AG09319 (cell line): ENCODE data around the gene PDE5A.

Experiments used
- DNase-seq: peaks from one replicate; pipeline ENCODE4 v3.0.0-alpha.2; 2010; ENCODE audit warnings: low read depth; ENCODE audit errors: extremely low read depth
- CTCF ChIP-seq: IDR thresholded peaks from 2 replicates; pipeline ENCODE4 v1.5.1; 2011; ENCODE audit warnings: low read depth, mild to moderate bottlenecking, inconsistent platforms, low read length, moderate library complexity

Gene PDE5A

GRCh38 chr4:119490335-119490734, 138.3 kb downstream of the PDE5A start:
- peak; percentile 21 for TF ChIP-seq CTCF
- DNase-seq, result no peak

GRCh38 chr4:119489305-119489704, 139.3 kb downstream of the PDE5A start:
- no peak for DNase-seq
- no peak for TF ChIP-seq CTCF

- no peak for DNase-seq
These were observed 148.3 kb downstream of the PDE5A start for GRCh38 chr4:119480331-119480730.

GRCh38 chr4:119479835-119480234, 148.8 kb downstream of the PDE5A start:
- TF ChIP-seq CTCF, result no peak

More at GRCh38 chr4:119480331-119480730, 148.3 kb downstream of the PDE5A start:
- TF ChIP-seq CTCF, result no peak

GRCh38 chr4:119479180-119479808, 149.3 kb downstream of the PDE5A start:
- no peak for DNase-seq
- no peak for TF ChIP-seq CTCF

More at GRCh38 chr4:119479835-119480234, 148.8 kb downstream of the PDE5A start:
- no peak for DNase-seq

GRCh38 chr4:119478446-119479179, 150.0 kb downstream of the PDE5A start:
- DNase-seq, result no peak
- TF ChIP-seq CTCF, result no peak

GRCh38 chr4:119477412-119478053, 151.1 kb downstream of the PDE5A start:
- no peak for DNase-seq
- TF ChIP-seq CTCF, result no peak
